OCI-LY1 (cell line): ENCODE measurements around the gene NFYC.

Experiments
- H2AFZ ChIP-seq: fragments of 200-600 bp; sonication (generic), shearing (Covaris generic); 2 replicates; pipeline ENCODE4 v1.6.0; 2014; ENCODE audit warnings: antibody characterized with exemption, mild to moderate bottlenecking, low read length
- H3F3A ChIP-seq: fragments of 200-600 bp; sonication (generic), shearing (Covaris generic); 2 replicates; pipeline ENCODE4 v1.6.0; 2014; ENCODE audit warnings: mild to moderate bottlenecking, antibody characterized with exemption, low read length, moderate library complexity; ENCODE audit not compliant: insufficient read depth
- H3K27ac ChIP-seq: fragments of 200-600 bp; sonication (generic); 2 replicates; pipeline ENCODE4 v1.5.1; 2014; ENCODE audit warnings: low read length, mixed run types, mild to moderate bottlenecking, low read depth; ENCODE audit not compliant: poor library complexity, severe bottlenecking
- H3K27me3 ChIP-seq: fragments of 200-600 bp; sonication (generic); 2 replicates; pipeline ENCODE4 v1.6.0; 2014; ENCODE audit warnings: antibody characterized with exemption, mild to moderate bottlenecking, low read length, moderate library complexity; ENCODE audit not compliant: insufficient read depth
- H3K36me3 ChIP-seq: fragments of 200-600 bp; sonication (generic); 2 replicates; pipeline ENCODE4 v1.6.1; 2014; ENCODE audit warnings: mild to moderate bottlenecking, antibody characterized with exemption, low read length, moderate library complexity, mixed read lengths; ENCODE audit not compliant: insufficient read depth
- H3K4me1 ChIP-seq: fragments of 200-600 bp; sonication (generic); 2 replicates; pipeline ENCODE4 v1.5.1; 2014; ENCODE audit warnings: mild to moderate bottlenecking, low read length, moderate library complexity; ENCODE audit not compliant: insufficient read depth, severe bottlenecking
- H3K4me2 ChIP-seq: fragments of 200-600 bp; sonication (generic), shearing (Covaris generic); 2 replicates; pipeline ENCODE4 v1.6.1; 2014; ENCODE audit warnings: low read length
- H3K4me3 ChIP-seq: fragments of 200-600 bp; sonication (generic); 2 replicates; pipeline ENCODE4 v1.5.1; 2014; ENCODE audit warnings: low read length, low read depth, mild to moderate bottlenecking, mixed read lengths; ENCODE audit not compliant: poor library complexity, severe bottlenecking
- H3K79me2 ChIP-seq: fragments of 200-600 bp; shearing (Covaris generic); 2 replicates; pipeline ENCODE4 v1.6.1; 2016; ENCODE audit warnings: mixed run types, low read length, mixed read lengths; ENCODE audit not compliant: insufficient read depth
- H3K9ac ChIP-seq: fragments of 200-600 bp; sonication (generic), shearing (Covaris generic); 2 replicates; pipeline ENCODE4 v1.6.1; 2014; ENCODE audit warnings: mild to moderate bottlenecking, low read length, mixed read lengths
- H3K9me2 ChIP-seq: fragments of 200-600 bp; sonication (generic), shearing (Covaris generic); 2 replicates; pipeline ENCODE4 v1.6.1; 2014; ENCODE audit warnings: low read depth, mild to moderate bottlenecking, low read length, mixed read lengths
- H3K9me3 ChIP-seq: fragments of 200-600 bp; shearing (Covaris generic); 2 replicates; pipeline ENCODE4 v1.6.1; 2014; ENCODE audit warnings: low read length, mixed read lengths
- H4K20me1 ChIP-seq: fragments of 200-600 bp; sonication (generic), shearing (Covaris generic); 2 replicates; pipeline ENCODE4 v1.6.0; 2016; ENCODE audit warnings: mild to moderate bottlenecking, low read length; ENCODE audit not compliant: insufficient read depth
- EZH2 ChIP-seq: fragments of 200-600 bp; sonication (generic), shearing (Covaris generic); IDR thresholded peaks from 2 replicates; pipeline ENCODE4 v1.8.0; 2017; ENCODE audit warnings: borderline replicate concordance, mixed run types, mild to moderate bottlenecking, antibody characterized with exemption, low read length, moderate library complexity, mixed read lengths
- TF ChIP-seq, protein P1 (sequence below): fragments of 200-600 bp; sonication (generic), shearing (Covaris generic); IDR thresholded peaks from 2 replicates; pipeline ENCODE4 v1.5.1; 2017; ENCODE audit warnings: mild to moderate bottlenecking, antibody characterized with exemption, low read length, moderate library complexity, mixed read lengths

The NFYC gene

DNA sequence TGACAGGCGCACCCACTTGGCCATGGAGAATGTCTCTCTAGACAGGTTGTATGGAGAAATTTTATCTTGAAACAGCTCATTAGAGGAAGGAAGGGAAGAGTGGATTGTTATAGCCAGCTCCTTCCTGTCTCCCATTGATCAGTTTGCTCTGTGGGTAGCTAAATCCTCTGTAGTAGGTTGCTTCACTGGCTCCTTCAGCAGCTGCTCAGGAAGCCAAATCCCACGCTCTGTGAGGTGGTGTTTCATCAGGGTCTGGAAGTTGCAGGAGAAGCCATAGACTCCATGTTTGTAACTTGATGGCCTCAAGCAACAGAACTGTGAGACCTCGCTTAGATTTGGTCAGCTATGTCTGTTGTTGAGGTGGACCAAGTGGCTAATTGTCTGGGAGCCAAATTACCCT lies 6.8 kb upstream of the NFYC start:
- Histone ChIP-seq H3F3A (no peaks in the 10 kb centered on the region), H3K9ac (no peak overlapping the region), H3K4me1 (no peaks in the 10 kb centered on the region), H3K79me2 (no peaks in the 10 kb centered on the region), H3K4me3 (no peak overlapping the region), H3K9me2 (no peaks in the 10 kb centered on the region), H3K27me3 (no peaks in the 10 kb centered on the region), H3K4me2 (no peak overlapping the region), H3K9me3 (no peaks in the 10 kb centered on the region), H4K20me1 (no peaks in the 10 kb centered on the region), H2AFZ (no peak overlapping the region), H3K27ac (no peak overlapping the region), H3K36me3 (0 out of 2 replicates have a peak, but pooled peaks cover 6% of the 10 kb centered on the region)
- TF ChIP-seq, protein P1, sequence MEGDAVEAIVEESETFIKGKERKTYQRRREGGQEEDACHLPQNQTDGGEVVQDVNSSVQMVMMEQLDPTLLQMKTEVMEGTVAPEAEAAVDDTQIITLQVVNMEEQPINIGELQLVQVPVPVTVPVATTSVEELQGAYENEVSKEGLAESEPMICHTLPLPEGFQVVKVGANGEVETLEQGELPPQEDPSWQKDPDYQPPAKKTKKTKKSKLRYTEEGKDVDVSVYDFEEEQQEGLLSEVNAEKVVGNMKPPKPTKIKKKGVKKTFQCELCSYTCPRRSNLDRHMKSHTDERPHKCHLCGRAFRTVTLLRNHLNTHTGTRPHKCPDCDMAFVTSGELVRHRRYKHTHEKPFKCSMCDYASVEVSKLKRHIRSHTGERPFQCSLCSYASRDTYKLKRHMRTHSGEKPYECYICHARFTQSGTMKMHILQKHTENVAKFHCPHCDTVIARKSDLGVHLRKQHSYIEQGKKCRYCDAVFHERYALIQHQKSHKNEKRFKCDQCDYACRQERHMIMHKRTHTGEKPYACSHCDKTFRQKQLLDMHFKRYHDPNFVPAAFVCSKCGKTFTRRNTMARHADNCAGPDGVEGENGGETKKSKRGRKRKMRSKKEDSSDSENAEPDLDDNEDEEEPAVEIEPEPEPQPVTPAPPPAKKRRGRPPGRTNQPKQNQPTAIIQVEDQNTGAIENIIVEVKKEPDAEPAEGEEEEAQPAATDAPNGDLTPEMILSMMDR: no peak
- no peak for TF ChIP-seq EZH2

DNA sequence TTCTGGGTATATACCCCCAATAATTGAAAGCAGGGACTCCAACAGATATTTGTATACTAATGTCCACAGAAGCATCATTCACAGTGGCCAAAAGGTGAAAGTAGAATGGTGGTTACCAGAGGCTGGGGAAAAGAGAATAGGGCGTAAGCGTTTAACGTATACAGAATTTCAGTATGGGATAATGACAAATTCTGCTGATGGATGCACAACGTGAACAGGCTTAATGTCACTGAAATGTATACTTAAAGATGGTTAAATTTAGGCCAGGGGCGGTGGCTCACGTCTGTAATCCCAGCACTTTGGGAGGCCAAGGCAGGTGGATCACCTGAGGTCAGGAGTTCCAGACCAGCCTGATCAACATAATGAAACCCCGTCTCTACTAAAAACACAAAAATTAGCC lies 4.4 kb upstream of the NFYC start:
- no peak overlapping the region for H2AFZ ChIP-seq
- no peak for TF ChIP-seq EZH2
- TF ChIP-seq, protein P1: no peak
- no peaks in the 10 kb centered on the region for H3K27me3 ChIP-seq
- H4K20me1 ChIP-seq: no peaks in the 10 kb centered on the region
- 0 out of 2 replicates have a peak, but pooled peaks cover 3% of the 10 kb centered on the region for H3K79me2 ChIP-seq
- H3F3A ChIP-seq: no peaks in the 10 kb centered on the region
- no peak overlapping the region for H3K4me2 ChIP-seq
- H3K27ac ChIP-seq: no peak overlapping the region
- H3K4me1 ChIP-seq: peaks cover 11% of the 10 kb centered on the region
- no peaks in the 10 kb centered on the region for H3K9me3 ChIP-seq
- no peak overlapping the region for H3K9ac ChIP-seq
- H3K36me3 ChIP-seq: 0 out of 2 replicates have a peak, but pooled peaks cover 6% of the 10 kb centered on the region
- no peaks in the 10 kb centered on the region for H3K9me2 ChIP-seq
- H3K4me3 ChIP-seq: no peak overlapping the region

DNA sequence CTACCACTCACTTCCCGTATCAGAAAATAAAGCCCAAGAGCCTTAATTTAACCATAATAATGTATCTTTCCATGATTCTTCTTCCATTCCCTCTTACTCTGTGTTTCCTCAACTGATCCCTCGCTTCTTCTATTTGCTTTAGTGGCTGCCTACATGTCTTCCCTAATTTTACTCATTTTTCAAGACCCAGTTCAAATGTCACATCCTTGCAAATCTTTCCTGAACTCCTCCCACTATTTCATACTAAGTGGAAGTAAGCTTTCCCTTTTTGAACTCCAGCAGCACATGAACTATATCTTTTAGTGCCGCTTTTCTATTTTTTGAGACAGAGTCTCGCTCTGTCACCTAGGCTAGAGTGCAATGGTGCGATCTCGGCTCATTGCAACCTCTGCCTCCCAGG lies 3.8 kb upstream of the NFYC start:
- Histone ChIP-seq H3K4me2 (no peak overlapping the region), H2AFZ (no peak overlapping the region)
- TF ChIP-seq, protein P1: no peak
- no peak for TF ChIP-seq EZH2

More for the DNA sequence above, 3.8 kb upstream of the NFYC start:
- Histone ChIP-seq H3K4me3 (no peak overlapping the region), H3K79me2 (peaks cover 8% of the 10 kb centered on the region), H3K27me3 (no peaks in the 10 kb centered on the region), H3K9me3 (no peaks in the 10 kb centered on the region), H3K4me1 (peaks cover 13% of the 10 kb centered on the region), H3K9me2 (no peaks in the 10 kb centered on the region), H3K27ac (no peak overlapping the region), H3F3A (no peaks in the 10 kb centered on the region), H3K36me3 (0 out of 2 replicates have a peak, but pooled peaks cover 6% of the 10 kb centered on the region), H3K9ac (no peak overlapping the region), H4K20me1 (no peaks in the 10 kb centered on the region)
